Stimulated activated CD4-positive, alpha-beta T cell treated with anti-CD3 and anti-CD28 coated beads, TNF-alpha, amount 100 ng/mL, for 1 hour (primary cell): ENCODE measurements around the gene GJB5.
"Not testable (repeated sequence)": the region's sequence is repeated elsewhere in the genome, so short reads cannot be mapped to it uniquely, and the experiment has no call there.

Experiments used
- DNase-seq, 3 donors: peaks; one replicate each; pipeline ENCODE4 v3.0.0-alpha.2; 2020; ENCODE audit warnings: low read depth in 3 of 3, low spot score in 1 of 3

The GJB5 gene

GRCh38 chr1:34754964-34755637 lies at the start of gene GJB5:
Gene GJB5, plus strand, starts transcription at chr1:34755047. Its CDS starts 2,284 bp downstream, at chr1:34757331.
- DNase-seq = no peak

GRCh38 chr1:34705077-34705476 lies 49.8 kb upstream of the GJB5 start:
- DNase-seq = no peak

- DNase-seq = no peak
Observed at GRCh38 chr1:34708106-34708505, 46.7 kb upstream of the GJB5 start.

- no peak for DNase-seq
Observed at GRCh38 chr1:34709547-34709946, 45.3 kb upstream of the GJB5 start.

GRCh38 chr1:34710812-34711211 lies 44.0 kb upstream of the GJB5 start:
- DNase-seq = no peak

- DNase-seq = no peak
Observed at GRCh38 chr1:34711485-34711884, 43.4 kb upstream of the GJB5 start.

GRCh38 chr1:34712007-34712688 lies 42.7 kb upstream of the GJB5 start:
- DNase-seq = no peak

DNA sequence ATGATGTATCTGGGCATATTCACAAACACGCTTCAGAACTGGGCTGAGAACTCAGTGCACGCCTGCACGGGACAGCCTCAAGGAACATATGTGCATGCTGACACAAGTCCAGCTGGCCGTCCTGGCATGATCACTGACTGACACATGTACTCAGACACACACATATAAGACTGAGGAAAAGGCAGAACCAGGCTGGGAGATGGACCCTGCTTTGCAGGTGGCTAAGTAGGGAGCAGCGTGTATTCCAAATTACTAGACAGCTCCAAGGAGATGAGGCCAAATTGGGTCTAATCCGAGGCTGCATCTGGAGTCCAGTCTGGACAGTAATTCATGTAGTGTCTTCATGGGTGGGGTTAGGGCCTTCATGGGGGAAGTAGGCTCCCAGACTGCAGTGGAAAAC lies 41.4 kb upstream of the GJB5 start:
- no peak for DNase-seq

- DNase-seq = no peak
Observed at GRCh38 chr1:34714386-34714785, 40.5 kb upstream of the GJB5 start.

DNA sequence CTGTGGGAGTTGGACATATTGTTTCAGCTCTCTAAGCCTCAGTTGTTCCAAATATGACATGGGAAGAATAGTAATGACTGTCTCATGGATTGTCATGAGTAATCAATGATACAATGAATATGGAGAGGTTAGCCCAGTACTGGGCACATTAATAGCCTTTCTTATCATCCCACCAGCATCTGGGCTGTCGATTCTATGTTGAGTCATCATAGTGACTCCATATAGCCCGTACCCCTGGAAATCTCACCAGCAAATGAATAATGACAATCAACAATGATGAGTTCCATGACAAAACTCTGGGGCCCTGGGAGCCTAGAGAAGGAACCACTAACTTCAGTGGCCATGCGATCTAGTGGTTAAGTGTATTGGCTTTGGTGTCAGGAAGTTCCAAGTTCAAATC lies 39.7 kb upstream of the GJB5 start:
- DNase-seq = no peak

DNA sequence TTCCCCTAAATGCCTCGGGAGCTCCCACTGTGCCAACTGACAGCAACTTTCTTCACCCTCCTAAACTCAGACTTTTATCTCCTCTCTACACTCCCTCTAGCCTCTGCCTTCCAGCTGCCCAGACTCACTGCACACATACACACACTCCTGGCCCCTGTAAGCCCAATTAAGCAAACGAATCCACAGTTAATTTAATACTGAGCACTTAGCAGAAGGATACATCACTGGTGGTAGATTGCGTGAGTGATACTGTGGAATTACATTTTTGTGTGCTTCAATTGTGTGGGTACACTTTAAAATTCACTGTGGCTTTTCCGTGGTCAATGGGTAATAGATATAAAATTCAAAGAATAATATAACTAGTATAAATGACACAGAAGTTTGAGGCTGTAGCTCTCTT lies 33.6 kb upstream of the GJB5 start:
- no peak for DNase-seq

DNA sequence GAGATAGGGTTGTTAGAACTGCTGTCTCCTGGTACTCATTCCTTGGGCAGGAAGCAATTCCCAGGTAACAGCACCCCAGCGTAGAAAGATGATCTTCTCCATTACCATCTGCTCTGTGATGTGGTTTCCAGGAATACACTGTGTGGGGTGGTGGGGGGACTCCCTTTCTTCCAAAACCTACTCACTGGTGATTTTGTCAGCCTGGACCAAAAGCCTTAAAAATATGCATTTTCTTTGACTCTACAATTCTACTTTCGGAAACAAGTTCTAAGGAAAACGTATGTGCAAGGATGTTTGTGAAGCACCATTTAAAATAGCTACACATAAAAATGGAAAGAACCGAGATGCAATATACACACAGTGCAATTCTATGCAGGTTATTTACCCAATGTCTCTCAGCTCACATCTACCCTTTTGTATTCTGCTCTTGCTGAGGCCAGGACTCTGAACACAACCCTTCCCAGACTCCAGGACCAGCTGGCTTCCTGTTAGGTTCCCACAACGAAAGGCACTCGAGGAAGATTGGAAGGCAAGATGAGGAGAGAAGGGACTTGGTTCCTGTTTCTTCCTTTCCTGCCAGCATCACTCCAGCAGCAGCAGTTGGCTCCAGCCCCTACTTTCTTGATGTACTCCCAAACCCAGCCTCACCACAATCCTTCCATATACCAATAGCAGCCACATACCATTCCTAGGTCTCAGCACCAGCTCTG lies 33.0 kb upstream of the GJB5 start:
- DNase-seq = no peak

- no peak for DNase-seq
Observed at GRCh38 chr1:34726861-34727260, 28.0 kb upstream of the GJB5 start.

- DNase-seq = no peak
Observed at GRCh38 chr1:34730485-34730884, 24.4 kb upstream of the GJB5 start.

DNA sequence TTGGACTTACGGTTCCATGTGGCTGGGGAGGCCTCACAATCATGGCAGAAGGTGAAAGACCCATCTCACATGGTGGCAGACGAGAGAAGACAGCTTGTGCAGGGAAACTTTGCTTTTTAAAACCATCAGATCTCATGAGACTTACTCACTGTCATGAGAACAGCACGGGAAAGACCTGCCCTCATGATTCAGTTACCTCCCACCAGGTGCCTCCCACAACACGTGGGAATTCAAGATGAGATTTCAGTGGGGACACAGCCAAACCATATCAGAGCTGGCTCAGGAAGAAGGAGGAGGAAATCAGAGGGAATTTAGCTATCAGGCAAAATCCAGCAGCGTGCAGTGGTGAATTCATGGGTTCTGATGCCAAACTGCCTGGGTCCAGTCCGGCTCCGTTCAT lies 22.0 kb upstream of the GJB5 start:
- DNase-seq = not testable (repeated sequence)

GRCh38 chr1:34736692-34737091 lies 18.2 kb upstream of the GJB5 start:
- no peak for DNase-seq

DNA sequence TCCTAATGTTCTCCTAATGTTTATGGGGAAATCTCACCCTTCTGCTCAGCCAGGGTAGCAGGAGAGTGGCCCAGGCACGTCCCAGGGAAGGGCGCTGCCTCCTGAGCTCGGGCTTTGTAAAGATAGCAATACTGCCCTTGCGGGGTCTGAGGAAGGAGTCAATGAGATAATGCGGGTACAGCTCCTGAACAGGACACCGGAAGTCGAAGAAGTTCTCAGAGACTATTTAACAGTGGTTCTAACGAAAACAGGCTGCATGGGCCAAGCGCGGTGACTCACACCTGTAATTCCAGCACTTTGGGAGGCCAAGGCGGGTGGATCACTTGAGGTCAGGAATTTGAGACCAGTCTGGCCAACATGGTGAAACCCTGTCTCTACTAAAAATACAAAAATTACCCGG lies 17.6 kb upstream of the GJB5 start:
- DNase-seq = not testable (repeated sequence)

- DNase-seq = no peak
Observed at GRCh38 chr1:34739613-34740012, 15.2 kb upstream of the GJB5 start.

DNA sequence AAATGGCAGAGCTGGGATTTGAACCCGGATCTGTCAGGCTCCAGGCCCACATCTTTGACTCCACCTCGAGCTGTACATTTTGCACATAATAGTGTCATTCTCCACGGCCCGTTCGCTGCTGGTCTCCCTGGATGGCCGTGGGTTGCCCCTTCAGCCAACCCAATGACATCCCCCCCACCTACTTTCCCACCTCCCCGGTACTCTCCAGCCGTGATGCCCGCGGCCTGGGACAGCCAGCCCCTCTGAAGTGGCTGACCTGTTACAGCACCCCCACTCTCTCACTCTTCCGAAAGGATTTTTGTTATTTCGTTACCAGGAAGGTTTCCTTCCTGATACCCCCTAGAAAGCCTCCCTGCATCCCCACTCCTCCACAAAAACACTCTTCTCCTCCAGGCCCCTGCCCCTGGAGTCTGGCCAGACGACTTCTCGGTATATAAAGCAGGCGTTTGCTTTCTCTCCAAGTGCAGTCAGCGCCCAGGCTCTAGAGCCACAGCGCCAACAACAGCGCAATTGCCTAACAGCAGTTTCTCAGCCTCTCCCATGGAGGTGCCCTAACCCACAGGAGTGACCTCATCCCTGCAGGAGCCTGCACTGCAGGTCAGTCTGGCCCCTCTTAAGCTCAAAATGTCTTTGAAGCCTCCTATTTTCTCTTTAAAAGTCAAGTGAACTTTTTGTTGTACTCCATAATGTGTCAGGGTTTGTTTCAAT lies 14.5 kb upstream of the GJB5 start:
- no peak for DNase-seq

DNA sequence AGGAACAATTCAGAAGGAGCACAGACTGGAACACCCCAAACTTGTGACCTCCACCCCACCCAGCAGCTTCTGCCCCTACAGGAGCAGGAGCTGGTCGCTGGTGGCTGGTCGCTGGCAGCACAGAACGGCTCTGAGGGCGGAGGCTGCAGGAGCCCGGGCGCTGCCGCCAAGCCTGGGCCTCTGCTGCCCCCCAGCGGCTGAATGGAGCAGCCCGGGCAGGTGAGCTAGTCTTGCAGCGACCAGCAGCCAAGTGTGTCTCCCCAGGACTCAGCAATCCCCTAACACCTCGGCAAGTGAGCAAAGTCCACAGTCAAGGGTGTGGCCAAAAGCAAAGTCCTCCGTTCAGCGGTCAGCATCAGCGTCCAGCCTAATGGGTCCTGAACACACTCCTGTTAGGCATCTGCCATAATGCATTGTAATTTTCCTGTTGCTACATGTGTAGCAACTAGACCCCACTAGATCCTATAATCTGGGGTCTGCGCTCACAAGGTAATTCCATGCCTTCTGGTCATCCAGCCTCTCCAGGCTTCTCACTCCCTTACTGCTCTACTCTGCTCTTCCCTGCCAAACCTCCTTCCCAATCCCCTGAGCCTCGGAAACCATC lies 12.1 kb upstream of the GJB5 start:
- peak; percentile 30 to 77 (median 42) for DNase-seq

DNA sequence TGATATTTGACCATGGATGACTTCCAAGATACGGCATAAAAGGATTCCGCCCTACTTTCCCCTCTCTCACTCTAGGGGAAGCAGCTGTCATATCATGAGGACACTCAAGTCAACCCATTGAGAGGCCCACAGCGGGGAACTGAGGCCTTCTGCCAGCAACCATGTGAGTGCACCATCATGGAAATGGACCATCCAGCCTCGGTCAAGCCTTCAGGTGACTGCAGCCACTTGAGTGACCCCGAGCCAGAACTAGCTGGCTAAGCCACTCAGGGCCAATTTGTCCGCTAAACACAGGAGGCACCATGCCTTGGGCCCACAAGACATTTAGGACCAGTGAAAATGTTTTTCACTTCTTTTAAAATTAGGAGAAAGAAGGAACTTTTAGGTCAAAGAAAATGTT lies 11.1 kb upstream of the GJB5 start:
- no peak for DNase-seq
